Stomach (tissue), 9 donors: ENCODE measurements around the gene NKAIN2. TPM values are rescaled to one million over a fixed set of nuclear protein-coding genes. Genes with fewer than 3 reads are reported as not detected.
"Not testable (repeated sequence)": the region's sequence is repeated elsewhere in the genome, so short reads cannot be mapped to it uniquely, and the experiment has no call there.

Source experiments
- DNase-seq, 2 donors: peaks; one replicate each; pipeline versions ENCODE4 v3.0.0 to v3.0.0-alpha.2; 2013 to 2019
- H3K27ac ChIP-seq, 5 donors: fragments of 200-600 bp in 4 of 5; sonication (generic) in 4 of 5; one replicate each; pipeline ENCODE4 v1.5.1; 2013 to 2019; ENCODE audit warnings: mild to moderate bottlenecking in 1 of 5, moderate library complexity in 1 of 5
- H3K27me3 ChIP-seq, 3 donors: fragments of 200-600 bp; sonication (generic); one replicate each; pipeline ENCODE4 v1.5.1; 2017 to 2019; ENCODE audit warnings: mixed run types in 1 of 3
- H3K36me3 ChIP-seq, 4 donors: fragments of 200-600 bp; sonication (generic); 1 replicate in 3 of 4; 2 replicates in 1 of 4; pipeline ENCODE4 v1.5.1; 2016 to 2019
- H3K4me1 ChIP-seq, 4 donors: fragments of 200-600 bp; sonication (generic); one replicate each; pipeline ENCODE4 v1.5.1; 2016 to 2019
- H3K4me3 ChIP-seq, 4 donors: fragments of 200-600 bp; sonication (generic) in 3 of 4; one replicate each; pipeline ENCODE4 v1.5.1; 2016 to 2019; ENCODE audit warnings: mild to moderate bottlenecking in 1 of 4
- H3K9me3 ChIP-seq, 4 donors: fragments of 200-600 bp; sonication (generic); one replicate each; pipeline ENCODE4 v1.5.1; 2016 to 2019
- CTCF ChIP-seq, 7 experiments: fragments of 450-650 bp in 4 of 7; fragments of 200-600 bp in 3 of 7; sonication (generic) in 3 of 7; IDR thresholded peaks; one replicate each; pipeline ENCODE4 v1.5.1; 2016 to 2019; ENCODE audit warnings: antibody characterized with exemption in 7 of 7, control low read depth in 2 of 7, mild to moderate bottlenecking in 1 of 7
- EP300 ChIP-seq: sonication (generic); formaldehyde crosslinking; IDR thresholded peaks from one replicate; pipeline ENCODE4 v1.6.1; 2017; ENCODE audit warnings: antibody characterized with exemption
- POLR2A ChIP-seq, 4 donors: fragments of 450-650 bp; IDR thresholded peaks; one replicate each; pipeline ENCODE4 v1.6.1; 2016; ENCODE audit warnings: antibody characterized with exemption in 4 of 4, control low read depth in 2 of 4, mild to moderate bottlenecking in 1 of 4, moderate library complexity in 1 of 4
- POLR2AphosphoS5 ChIP-seq, 3 donors: sonication (generic); formaldehyde crosslinking; IDR thresholded peaks; one replicate each; pipeline ENCODE4 v1.6.1; 2016; ENCODE audit warnings: antibody characterized with exemption in 3 of 3
- WGBS, 5 donors: extraction: QIAGEN DNeasy Blood & Tissue Kit in 3 of 5; methylation state at CpG; one replicate each; pipeline versions ENCODE4 v1.1.5 to v1.1.7; 2013 to 2018; 5-methylcytosine and 5-hydroxymethylcytosine counted together
- intact Hi-C: fragments of 100-400 bp; cut with DNase I; formaldehyde crosslinking; loops from one replicate; pipeline ENCODE4 v1.15.1; 2023; ENCODE audit warnings: low total_unique reads
- polyA plus RNA-seq, 3 donors: library from polyadenylated mRNA; stranded (reverse); fragments of 200-250 nt; gene quantifications; one replicate each; pipeline ENCODE4 v1.2.3, GENCODE V29; 2013
- total RNA-seq, 5 donors: library from RNA; depleted of rRNA; stranded (reverse); fragments of >200 nt; gene quantifications; one replicate each; pipeline versions ENCODE4 v1.1.0 to v1.2.3, GENCODE V29; 2014 to 2016
- donor health status: healthy with polysubstance abuse.
- donor health status: Bipolar disorder and iron deficiency.
- donor health status: healthy.

The NKAIN2 gene
- total and polyA plus RNA-seq, 8 donors: 0.13 to 9.6 (median 1.5) TPM; not detected in 5

DNA sequence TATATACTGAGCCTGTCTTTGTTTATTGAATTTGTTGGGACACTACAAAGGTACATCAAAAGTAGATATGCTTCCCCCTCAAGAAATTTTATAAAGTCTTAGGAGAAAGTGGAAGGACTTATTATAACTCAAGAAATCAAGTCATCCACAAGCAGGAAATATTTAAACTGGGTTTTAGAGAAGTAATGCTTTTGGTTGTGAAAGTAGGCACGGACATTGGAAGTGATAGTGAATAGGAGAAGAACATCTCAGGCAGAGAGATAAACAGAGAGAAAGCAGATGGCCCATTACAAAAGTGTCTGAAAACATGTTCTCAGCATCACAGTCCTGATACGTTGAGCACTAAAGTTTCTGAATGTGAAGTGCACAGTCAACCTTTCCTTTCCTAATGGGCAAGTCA is 742.9 kb downstream of the NKAIN2 start:
- no peak for TF ChIP-seq POLR2AphosphoS5 (IDR thresholded peaks at IDR 0.05)
- no peak for TF ChIP-seq CTCF (IDR thresholded peaks at IDR 0.05)
- TF ChIP-seq EP300: no peak
- TF ChIP-seq POLR2A (IDR thresholded peaks at IDR 0.05): no peak
- intact Hi-C loops: no loop called here
- no peak for DNase-seq
- Histone ChIP-seq H3K27me3 (no peaks in the 10 kb centered on the region), H3K9me3 (no peaks in the 10 kb centered on the region), H3K27ac (no peak overlapping the region), H3K4me3 (no peak overlapping the region), H3K4me1 (no peaks in the 10 kb centered on the region), H3K36me3 (no peaks in the 10 kb centered on the region)
- 32 to 55% (median 50%) methylated on average over 2 of the region's 2 CpGs for WGBS, 5 donors

DNA sequence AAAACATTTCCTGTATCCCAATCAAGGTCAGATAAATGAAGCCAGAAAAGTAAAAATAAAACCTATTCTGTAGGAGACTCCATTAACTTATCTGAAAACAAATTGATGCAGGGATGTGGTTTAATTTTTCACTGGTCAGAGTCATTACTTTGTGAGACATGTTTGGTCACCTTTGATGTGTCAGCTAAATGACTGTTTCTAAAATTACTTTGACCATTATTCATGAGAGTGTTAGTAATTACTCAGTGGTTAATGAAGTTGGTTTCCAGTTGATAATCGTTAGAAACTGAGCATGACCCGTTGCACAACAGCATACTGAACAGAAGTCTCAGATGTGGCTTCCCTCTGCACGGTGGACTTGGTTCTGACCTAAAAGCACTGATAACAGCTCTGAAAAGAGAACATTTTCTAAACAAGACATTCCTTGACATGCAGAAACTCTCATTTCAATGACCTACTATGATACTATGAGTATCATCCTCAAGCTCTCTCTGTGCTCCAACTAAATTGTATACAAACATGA is 748.1 kb downstream of the NKAIN2 start:
- TF ChIP-seq POLR2A (IDR thresholded peaks at IDR 0.05): no peak
- no peak for TF ChIP-seq CTCF (IDR thresholded peaks at IDR 0.05)
- TF ChIP-seq EP300: no peak
- no peak for TF ChIP-seq POLR2AphosphoS5 (IDR thresholded peaks at IDR 0.05)
- no peaks in the 10 kb centered on the region for H3K4me1 ChIP-seq

GRCh38 chr6:124557873-124558272 is 754.2 kb downstream of the NKAIN2 start:
- Histone ChIP-seq H3K27ac (no peak overlapping the region), H3K4me1 (no peaks in the 10 kb centered on the region), H3K9me3 (no peaks in the 10 kb centered on the region), H3K36me3 (no peaks in the 10 kb centered on the region), H3K27me3 (no peaks in the 10 kb centered on the region), H3K4me3 (no peak overlapping the region)
- no peak for TF ChIP-seq POLR2A (IDR thresholded peaks at IDR 0.05)
- TF ChIP-seq CTCF (IDR thresholded peaks at IDR 0.05): no peak
- no peak for DNase-seq
- intact Hi-C loops: no loop called here

More for the DNA sequence above, 748.1 kb downstream of the NKAIN2 start:
- intact Hi-C loops: no loop called here
- no peak for DNase-seq
- WGBS, 5 donors: 53 to 69% (median 64%) methylated on average over 3 of the region's 3 CpGs
- Histone ChIP-seq H3K4me3 (no peak overlapping the region), H3K9me3 (no peaks in the 10 kb centered on the region), H3K27ac (no peak overlapping the region), H3K36me3 (no peaks in the 10 kb centered on the region), H3K27me3 (no peaks in the 10 kb centered on the region)

DNA sequence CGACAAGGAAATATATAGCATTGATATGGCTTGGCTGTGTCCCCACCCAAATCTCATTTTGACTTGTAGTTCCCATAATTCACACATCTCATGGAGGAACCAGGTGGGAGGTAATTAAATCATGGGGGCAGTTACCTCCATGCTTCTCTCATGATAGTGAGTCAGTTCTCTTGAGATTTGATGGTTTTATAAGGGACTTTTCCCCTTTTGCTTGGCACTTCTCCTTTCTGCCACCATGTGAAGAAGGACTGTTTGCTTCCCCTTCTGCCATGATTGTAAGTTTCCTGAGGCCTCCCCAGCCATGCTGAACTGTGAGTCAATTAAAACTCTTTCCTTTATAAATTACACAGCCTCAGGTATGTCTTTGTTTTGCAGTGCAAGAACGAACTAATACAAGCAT is 756.4 kb downstream of the NKAIN2 start:
- H3K4me3 ChIP-seq, H3K36me3 ChIP-seq, DNase-seq, H3K4me1 ChIP-seq, H3K27me3 ChIP-seq, H3K27ac ChIP-seq, intact Hi-C loops: not testable (repeated sequence)
- peaks cover 0 to 11% (median 4%) of the 10 kb centered on the region in 4 donors for H3K9me3 ChIP-seq
- WGBS, 5 donors: 70 to 90% (median 82%) methylated on average over 2 of the region's 2 CpGs

DNA sequence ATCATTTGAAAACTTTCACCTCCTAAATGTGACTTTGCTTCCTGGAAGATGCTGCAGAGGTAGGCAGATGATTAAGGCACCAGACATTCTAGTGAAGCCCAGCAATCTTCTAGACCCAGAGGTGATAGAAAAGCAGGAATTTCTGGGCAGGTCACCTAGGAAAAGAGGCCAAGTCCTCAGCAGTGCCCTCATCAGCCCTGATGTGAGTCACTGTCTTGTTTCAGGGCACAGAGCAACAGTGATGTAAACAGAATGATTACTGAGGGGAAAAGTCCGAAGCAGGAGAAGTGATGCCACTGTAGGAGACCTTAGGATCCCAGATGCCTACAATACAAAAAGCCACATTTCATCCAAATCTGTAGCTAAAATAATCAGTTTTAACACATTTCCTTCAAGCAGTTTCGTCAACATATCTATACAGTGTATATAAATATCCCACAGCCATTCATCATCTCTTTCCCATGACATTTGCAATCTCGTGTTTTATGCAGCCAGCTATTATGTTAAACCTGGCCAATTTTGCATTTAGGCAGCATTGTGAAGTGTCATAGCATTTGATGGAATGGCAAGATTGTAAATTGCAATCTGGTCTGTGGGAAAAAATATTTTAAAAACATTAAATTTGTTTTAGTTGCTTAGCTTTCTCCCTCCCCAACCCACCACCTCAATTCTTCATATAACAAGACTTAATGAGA is 757.4 kb downstream of the NKAIN2 start:
- Histone ChIP-seq H3K27ac (no peak overlapping the region), H3K4me1 (no peaks in the 10 kb centered on the region), H3K4me3 (no peak overlapping the region), H3K9me3 (peaks cover 0 to 11% (median 4%) of the 10 kb centered on the region in 4 donors), H3K27me3 (no peaks in the 10 kb centered on the region), H3K36me3 (no peaks in the 10 kb centered on the region)
- TF ChIP-seq POLR2AphosphoS5 (IDR thresholded peaks at IDR 0.05) (no peak), EP300 (no peak), POLR2A (IDR thresholded peaks at IDR 0.05) (no peak), CTCF (IDR thresholded peaks at IDR 0.05) (no peak)
- DNase-seq: no peak
- 35 to 52% (median 47%) methylated on average over 3 of the region's 3 CpGs for WGBS, 5 donors
- intact Hi-C loops: no loop called here
